ENCODE data around the gene ERBB2.
"Not testable (repeated sequence)": the region's sequence is repeated elsewhere in the genome, so short reads cannot be mapped to it uniquely, and the experiment has no call there.

Gene ERBB2

DNA sequence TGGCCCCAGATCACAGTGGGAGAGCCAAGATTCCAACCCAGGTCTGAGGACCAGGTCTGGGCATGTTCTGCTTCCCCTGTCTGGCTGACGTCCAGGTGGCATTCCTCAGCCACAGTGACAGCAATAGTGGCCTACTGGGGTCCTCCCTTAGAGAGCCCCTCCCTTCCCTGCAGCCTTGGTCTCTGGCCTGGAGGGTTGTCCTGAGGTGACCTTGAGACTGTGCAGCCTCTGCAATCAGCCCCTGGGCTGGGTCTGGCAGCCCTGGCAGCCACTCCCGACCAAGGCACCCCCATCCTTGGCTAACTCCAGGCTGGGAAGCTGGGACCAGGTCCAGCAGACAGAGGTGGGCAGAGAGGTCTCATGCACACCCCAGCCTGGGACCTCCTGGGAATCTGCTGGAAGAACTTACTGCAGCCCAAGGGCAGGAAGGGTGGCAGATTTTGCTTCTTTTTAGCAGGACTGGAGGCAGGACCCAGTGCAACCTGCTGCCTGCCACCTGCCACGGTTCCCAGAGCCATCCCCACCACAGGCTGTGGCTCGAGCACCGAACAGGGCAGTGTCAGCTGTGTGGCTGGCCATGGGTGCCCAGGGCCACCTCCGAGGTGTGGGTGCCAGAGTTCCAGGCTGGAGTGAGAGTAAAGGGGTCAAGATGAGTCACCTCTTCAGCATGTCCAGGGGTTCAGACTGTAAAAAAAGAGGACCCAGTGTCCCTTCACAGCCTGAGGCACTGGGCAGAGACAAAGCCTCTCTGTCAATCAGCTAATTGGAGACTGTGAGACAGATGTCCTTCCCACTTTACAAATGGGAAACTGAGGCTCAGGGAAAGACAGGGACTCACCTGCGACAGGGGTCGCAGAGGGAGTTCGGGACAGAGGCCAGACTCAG, 50.5 kb downstream of the ERBB2 start:
- no peak for DNase-seq

DNA sequence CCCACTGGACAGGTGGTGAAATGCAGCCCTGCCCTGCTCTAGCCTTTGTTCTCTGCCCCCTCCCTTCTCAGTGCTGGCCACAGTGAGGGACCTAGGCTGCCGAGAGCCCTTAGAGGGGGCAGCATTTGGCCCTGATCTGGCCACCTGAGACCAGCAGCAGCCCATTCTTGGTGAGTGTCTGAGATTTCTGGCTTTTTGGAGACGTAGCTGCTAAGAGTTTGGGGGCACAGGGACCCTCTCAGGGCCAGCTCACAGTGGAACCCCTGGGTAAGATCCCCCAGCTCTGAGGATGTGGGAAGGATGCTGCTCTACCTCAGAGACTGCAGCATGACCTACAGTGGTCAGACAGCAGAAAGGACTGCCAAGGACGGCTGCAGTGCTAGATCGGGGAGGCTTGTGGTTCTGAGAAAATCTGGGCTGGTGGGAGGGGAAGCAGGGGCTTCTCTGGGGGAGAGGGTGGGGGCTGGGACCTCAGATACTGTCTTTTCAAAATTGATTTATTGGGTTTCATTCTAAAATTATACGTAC, 51.2 kb downstream of the ERBB2 start:
- DNase-seq: no peak

DNA sequence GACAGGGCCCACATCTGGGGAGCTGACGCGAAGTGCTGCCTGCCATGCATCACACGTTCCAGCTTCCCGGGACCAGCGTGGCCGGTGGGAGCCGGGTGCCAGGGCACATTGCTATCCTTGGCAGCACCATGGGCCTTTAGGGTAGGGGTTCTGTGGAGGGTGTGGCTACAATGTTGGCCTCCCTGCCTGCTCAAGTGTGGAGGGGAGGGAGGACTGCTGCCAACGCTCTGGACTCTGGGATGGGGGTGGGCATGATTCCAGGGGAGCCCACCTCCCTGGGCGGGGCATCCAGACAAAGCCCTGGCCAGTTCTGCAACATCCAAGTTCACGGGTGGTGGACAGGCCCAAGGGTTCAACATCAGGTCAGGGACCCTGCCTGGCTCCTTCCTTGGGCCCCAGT, 51.8 kb downstream of the ERBB2 start:
- no peak for DNase-seq

DNA sequence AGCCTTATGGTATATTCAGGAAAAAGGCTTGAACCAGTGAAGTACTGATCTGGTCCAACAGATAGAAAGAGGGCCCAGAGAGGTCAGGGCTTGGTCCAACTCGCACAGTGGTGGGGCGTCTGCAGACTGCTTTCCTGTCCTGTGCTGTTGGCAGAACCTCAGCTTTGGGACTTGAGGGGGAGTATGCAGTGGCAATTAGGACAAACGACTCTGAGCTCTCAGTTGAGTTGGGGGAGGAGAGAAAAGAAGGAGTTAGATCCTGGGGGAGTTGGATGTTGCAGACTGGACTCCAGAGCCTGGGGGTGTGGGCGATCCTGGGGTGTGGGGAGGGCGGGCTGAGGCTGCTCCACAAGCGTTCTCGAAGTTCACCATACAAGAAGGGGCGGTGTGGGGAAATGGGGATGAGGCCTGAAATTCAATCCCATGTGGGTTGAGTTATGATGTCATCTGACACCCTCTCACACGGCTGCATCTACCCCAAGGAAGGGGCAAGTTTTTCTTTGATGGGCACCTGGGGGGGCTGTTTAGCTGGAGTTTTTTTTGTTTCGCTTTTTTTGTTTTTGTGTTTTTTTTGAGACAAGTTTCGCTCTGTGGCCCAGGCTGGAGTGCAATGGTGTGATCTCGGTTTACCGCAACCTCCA, 52.5 kb downstream of the ERBB2 start:
- no peak for DNase-seq

DNA sequence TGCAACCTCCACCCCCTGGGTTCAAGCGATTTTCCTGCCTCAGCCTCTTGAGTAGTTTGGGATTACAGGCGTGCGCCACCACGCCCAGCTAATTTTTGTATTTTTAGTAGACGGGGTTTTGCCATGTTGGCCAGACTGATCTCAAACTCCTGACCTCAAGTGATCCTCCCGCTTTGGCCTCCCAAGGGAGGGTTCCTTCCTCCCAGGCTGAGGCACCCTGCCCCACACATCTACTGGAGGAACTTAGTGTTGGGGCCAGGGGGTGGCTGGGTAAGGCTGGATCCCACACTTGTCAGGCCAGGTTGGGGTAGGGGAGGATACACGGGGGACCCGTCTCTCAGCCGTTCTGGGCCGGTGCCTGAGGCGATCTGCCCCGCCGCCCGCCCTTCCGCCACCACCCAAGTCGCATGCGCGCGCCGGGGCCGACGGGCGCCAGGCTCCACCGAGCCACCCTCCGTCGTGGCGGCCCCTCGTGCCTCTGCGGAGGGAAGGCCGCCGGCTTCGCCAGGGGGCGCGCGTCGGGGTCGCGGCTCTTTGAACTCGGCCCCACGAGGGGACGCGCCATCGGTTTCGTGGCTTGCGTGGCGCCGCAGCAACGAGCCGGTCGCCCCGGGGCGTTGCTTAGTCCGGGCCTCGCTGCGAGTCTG, 53.8 kb downstream of the ERBB2 start:
- peak in 1 of 2 donors; percentile 70 for DNase-seq

DNA sequence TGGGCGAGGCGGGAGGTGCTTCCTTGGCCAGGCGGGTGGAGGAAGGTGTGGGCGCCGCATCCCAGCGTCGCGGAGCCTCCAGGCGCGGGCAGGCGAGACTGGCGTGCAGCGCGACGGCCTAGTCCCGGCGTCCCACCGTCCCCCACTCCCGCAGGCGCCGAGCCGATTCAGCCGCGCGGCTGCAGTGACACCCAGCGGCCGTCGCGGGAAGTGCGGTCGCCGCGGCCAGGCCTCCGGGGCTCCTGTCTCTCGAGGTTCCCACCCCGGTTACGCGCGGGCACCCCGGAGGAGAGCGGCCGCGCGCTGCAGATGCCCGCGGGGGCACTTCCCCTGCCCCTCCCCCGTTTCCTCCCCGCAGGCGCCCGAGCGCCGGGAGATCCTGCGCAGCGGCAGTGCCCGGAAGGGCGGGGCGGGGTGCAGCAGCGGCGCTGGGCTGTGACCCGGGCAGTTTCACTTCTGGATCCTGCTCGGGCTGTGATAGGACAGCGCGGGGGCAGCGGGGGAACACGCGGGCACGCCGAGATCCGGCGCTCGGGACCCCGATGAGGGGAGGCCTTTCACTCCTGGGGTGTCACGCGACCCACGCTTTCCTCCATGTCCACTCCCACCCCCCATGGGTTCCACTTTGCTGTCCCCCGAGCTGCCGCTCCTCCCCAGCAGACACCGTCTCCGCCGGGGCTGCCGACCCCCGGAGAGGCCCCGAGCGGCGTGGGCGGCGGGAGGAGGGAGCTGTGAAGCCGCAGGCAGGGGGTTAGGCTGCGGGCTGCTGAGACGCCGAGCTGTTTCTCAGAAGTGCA, 54.5 kb downstream of the ERBB2 start:
- DNase-seq: peak; percentile 89 to 94

DNA sequence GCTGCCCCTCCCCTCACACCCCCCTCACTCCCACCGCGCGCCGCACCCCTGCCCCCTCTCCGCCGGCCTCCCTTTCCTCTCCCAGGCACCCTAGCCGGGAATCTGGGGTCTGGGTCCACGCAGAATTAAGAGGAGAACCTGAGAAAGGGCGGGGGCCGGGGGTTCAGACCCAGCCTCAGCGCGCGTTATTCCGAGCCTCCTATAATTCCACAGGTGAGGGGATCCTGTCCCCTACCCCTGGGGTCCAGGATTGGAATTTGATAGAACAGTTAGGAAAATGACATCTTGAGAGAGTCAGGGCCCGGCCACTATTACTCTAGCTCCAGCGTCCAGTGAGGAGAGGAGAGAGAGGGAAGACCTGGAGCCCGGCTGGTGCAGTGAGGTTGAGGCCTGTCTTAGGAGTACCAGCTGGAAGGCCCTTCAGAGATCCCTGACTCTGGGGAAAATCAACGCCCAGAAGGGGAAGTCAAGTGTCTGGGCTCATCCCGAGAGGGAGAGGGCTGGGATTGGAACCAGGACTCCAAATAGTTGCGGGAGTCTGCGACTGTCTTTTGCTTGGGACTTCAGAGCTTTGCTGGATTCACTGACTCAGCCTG, 55.2 kb downstream of the ERBB2 start:
- DNase-seq: no peak

DNA sequence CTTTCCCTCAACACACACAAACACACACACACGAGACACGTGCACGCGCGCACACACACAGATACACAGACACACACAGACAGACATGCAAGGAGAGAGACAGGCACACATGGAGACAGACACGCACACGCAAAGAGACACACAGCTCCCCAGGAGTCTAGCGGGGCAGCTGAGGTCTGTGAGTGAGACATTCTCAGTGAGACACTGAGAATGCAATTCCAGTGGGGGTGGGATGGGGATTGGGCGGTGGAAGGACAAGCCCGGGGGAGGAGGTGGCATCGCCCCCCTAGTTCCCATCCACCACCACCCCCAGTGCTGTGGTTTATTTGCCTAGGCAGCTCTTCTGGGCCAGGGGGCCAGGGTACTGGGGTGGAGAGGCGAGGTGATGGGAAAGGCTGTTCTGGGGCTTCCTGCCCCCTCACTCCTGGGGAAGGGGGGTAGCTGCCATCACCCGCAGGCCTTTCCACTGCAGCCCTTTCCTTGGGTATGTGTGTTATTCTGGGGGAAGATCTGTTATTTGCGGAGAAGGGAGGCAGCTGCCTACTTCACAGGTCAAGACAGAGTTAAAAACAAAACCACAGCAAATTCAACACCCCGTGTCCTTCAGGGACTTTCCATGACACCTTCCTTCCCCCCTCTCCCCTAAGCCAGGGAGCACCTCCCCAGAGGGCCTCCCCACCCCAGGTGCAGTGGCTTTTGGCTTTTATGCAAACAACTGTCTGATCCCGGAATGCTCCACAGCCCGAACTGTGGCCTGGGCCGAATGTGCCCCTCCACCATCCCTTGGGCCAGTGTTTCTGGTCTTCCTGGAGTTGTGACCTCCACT, 55.9 kb downstream of the ERBB2 start:
- peak; percentile 51 to 63 for DNase-seq

DNA sequence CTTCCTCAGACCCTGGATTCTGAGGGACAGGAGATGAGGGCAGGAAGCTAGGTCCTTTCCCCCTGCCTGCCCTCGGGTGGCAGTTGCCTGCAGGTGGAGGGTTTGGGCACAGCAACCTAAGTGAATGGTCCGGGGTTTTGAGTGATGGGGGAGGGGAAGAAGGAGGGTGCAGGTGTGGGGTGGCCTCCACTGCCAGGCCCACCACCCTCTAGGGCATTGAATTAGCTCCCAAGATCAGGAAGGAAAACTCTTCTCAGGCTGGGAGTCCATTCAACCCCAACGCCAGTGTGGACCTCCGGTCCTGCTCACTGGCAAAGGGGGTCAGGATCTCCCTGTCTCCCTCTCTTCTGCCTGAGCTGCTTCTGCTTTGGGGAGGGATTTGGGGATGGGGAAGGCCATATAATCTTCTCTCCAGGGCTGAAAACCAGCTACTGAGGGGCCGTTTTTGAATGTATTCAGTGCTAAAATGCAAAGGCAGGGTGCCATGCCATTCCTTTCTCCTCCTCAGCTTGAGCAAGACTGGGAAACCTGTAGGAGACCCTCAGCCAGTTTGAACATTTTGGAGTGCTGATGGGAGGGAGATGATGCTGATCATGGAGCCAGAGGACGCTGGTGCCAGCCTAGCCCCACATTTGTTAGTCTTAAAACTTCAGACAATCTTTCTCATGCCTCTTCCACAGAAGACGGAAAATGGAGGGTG, 56.7 kb downstream of the ERBB2 start:
- DNase-seq: peak in 1 of 2 donors; percentile 23

DNA sequence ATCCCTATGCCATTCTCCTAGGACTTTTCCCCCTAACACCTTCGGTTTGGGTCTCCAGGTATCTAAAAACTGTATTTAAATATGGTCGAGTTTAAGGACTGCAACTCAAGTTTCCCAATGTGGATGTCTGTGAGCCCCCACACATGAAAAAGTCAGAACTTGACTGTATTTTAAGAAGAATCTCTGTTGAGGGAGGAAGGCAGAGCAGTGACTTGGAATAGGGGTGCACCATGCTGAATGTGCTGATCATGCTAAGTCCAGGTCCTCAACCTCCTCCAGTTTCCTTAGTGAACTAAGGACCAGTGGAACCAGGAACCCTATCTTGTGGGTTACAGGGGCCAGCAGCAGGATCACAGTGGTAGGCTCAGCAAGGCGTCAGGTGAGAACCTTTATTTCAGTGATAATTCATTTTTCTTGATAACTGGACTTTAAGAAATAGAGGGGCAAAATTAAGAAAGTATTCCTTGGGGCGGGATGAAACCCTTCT, 57.4 kb downstream of the ERBB2 start:
- no peak for DNase-seq

DNA sequence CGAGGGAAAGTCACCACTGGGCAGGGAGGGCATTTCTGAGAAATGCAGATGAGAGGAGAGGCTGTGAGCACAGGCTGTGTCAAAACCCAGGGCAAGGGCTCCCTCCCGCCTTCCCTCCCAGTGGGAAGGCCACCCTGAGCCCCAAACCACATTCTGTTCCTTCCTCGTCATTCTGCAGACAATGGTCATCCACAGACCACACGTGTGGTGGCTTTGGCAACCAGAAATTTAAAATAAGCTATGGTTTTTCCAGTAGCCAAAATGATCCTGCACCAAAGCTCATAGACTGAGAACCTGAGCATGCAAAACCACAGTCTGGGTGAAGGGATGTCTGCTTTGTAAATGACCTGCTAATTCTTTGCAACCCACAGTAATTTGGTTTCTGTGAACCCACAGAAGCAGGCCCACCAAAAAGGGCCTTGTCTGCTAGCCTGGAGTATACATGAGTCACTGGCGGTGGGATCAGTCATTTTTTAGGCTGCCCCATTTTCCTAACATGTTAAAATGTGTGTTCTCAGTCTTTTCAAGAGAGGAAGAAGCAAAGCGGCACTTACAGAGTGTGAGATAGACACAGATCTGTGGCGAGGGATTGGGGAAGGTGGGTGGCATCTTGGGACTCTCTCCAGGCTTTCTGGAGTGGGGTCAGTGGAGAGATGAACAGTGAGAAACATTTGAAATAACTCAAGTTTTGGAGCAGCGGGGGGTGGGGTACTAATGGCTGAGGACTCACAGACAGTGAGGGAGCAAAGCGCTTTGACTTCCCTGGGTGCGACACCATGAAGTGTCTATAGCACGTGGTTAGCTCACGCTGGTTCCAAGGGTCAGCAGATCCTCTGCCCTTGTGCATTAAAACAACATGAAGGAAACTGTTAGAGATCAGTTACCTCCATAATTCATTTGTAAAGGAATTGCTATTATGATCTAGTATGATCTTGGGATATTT, 58.3 kb downstream of the ERBB2 start:
- DNase-seq: peak; percentile 55 to 56

DNA sequence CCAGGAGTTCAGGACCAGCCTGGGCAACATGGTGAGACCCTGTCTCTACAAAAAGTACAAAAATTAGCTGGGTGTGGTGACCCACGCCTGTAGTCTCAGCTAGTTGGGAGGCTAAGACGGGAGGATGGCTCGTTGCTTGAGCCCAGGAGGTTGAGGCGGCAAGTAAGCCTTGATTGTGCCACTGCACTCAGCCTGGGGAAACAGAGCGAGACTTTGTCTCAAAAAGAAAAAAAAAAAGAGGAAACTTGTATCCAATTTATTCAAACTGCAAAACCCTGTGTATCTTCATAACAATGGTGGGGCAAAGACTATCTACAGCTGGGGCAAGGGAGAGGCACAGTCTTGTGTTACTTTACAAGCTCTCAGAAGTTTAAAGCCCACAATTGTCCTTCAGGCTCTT, 59.3 kb downstream of the ERBB2 start:
- no peak for DNase-seq

DNA sequence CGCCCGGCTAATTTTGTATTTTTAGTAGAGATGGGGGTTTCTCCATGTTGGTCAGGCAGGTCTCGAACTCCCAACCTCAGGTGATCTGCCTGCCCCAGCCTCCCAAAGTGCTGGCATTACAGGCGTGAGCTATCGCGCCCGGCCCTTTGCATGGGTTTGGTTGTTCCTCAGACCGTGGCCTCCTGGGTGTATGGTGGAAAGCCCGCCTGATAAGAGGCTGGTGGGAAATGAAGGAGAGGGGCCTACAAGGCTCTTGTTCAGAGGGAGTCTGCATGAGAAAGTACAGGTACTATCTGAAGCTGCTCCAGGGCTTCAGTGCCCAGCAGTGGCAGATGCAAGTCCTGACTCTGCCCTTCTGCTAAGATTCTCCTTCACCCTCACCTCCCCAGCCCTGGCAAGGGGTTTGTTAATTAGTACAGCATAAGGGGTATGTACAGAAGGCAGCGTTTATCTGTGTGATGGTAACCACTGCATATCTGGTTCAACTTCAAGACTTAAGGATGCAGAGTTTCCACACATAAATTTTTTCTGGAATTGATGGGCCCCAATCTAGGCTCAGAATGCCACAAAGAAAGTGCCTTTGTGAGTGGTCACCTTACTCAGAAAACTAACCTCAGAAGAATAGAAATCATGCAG, 62.1 kb downstream of the ERBB2 start:
- no peak for DNase-seq

DNA sequence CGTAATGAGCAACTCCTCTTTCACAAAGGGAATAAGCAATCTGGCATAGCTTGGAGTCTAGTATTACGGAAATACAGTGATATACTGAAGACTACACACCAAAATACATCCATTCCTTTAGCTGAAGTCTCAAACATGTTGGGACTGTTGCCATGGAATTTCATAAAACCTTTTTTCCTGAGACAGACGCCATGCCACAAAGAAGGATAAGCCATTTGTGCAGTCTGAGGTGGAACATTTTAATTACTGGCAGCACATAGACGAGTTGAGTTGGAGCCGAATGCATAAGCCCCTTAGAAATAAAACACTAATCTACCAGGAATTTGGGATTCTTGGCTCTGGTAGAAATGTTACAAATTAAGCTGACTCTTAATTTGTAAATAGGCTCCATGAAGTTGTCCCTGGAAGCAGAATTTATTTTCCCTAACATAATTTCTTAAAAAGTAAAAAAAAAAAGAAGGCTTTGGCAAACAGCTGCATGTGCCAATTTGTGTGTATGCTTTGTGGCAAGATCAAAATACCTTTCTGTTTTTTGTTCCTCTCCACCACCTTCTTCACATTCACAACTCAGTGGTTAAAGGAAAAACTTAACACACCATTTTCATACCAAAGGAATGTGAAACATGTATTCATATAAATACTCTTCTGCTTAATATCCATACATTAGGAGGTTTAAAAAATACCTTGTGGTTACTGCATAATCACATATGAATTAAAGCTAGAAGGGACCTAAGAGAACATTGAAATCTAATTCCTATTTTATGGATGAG, 63.4 kb downstream of the ERBB2 start:
- no peak for DNase-seq

DNA sequence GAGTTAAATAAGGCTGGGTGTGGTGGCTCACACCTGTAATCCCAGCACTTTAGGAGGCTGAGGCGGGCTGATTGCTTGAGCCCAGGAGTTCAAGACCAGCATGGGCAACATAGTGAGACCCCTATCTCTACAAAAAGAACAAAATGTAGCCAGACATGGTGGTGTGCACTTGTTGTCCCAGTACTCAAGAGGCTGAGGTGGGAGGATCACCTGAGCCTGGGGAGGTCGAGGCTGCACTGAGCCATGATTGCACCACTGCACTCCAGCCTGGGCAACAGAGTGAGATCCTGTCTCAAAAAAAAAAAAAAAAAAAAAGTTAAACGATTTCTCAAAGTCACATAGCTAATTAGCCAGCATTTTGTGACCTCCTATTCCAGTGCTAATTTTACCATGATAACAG, 64.3 kb downstream of the ERBB2 start:
- DNase-seq: not testable (repeated sequence)

DNA sequence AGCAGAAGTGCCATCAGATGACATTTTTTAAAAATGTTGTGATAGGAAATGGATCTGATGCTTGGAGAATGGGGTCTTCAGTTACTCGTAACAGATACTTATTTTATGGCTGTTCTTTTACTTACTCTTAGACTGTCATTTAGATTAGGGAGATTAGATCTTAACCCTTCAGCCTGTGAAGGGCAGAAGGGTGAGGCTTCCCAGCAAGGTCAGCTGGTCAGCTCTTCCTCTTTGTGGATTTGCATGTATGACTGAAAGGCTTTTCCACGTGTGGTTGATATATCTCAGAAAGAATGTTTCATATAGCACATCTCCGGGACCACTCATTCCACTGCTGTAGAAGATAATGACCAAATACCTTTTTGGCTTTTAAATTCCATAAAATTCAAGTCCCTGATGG, 65.3 kb downstream of the ERBB2 start:
- no peak for DNase-seq

DNA sequence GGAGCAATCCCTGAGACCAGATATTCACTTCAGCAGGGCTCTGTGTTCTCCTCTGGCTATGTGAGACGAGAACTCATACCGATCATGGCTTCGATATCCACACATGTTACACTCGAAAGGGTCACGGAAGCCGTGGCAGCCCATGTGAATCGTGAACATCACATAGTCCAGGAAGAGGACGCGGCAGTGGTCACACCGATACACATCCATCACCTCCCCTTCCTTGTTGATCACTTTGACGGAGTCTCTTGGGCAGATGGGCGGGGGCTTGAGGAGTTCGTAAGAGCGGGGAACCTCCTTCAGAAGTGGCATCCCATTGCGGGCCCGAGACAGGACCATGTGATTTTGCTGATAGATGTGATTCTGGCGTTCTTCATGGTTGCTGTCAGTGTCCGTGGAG, 65.9 kb downstream of the ERBB2 start:
- no peak for DNase-seq

DNA sequence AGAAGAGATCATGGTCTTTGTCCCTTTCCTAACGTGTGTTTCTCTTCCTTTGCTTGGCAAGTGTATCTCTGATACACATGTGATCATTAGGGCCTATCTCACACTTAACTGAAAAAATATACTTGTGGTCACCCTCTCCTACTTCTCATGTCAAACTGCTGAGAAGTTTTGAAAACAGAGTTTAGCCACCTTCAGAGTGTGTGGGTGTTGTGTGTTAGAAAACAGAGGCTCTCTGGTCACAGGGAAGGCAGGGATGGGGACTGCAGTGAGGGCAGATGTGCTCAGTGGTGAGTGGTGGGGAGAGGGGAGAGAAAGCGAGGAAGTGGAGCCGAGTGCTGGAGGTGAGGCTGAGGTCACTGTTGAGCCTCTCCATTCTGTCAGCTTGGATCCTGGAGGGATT, 67.3 kb downstream of the ERBB2 start:
- no peak for DNase-seq

Data from activated CD4-positive, alpha-beta T cell treated with anti-CD3 and anti-CD28 coated beads for 4 hours (primary cell).